Activated CD8-positive, alpha-beta memory T cell treated with anti-CD3 and anti-CD28 coated beads for 4 hours (primary cell): ENCODE measurements around the gene PRPF6.

ENCODE experiments used
- DNase-seq, 2 donors: peaks; one replicate each; pipeline ENCODE4 v3.0.0-alpha.2; 2020; ENCODE audit warnings: low read depth in 2 of 2

PRPF6 gene

DNA sequence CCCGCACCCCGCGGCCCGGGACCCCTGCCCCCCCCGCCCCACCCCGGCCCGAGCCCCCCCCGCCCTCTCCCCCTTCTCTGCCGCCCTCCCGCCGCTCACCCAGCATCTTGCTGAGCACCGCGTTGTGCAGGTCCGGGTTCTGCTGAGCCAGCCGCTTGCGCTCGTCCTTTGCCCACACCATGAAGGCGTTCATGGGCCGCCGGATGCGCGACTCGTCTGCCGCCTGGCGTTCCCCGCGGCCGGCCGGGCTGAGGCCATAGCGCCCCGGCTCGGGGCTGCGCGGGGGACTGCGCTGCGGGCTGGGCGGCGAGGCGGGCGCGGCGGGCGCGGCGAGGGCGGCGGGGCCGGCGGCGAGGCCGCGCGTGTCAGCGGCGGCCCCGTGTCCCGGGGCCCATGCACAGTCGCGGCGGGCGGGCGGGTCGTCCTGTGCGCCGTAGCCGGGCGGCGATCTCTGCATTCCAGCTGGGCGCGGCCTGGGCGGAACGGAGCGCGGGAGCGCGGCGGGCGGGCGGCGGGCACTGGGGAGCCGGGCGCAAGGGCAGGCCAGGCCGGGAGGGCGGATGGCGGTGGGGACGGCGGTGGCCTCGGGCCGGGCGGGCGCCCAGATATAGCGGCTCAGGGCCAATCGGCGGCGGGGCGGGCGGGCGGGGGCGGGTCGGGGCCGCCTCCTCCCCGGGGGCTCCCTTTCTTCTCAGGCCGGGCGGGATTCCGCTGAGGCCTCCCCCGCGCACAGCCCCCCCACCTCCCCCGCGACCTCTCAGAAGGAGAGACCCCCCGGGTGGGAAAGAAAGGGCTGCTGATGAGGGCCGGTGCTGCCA is 68.3 kb downstream of the PRPF6 start, which contains the start of gene SOX18:
TSS of gene SOX18 (minus strand) at position 580 of the 818 bp plus-strand sequence. CDS start at position 457, 123 bp downstream.
- DNase-seq = no peak

DNA sequence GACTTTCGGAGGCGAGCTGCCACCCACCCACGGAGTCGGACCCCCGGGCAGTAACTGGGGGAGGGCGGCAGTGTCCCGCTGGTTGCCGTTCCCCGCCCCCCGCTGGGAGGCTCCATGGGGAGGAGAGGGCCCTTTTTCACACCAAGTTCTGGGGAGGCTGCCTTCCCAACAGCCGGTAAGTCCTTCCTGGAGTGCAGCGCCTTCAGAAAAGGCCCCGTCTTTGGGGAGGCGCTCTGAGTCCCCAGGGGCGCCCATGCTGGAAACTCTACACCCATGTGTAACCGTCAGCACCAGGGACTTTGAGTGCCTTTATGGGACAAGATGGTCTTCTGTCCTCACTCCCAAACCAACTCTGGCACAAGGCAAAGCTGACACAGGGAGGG is 68.9 kb downstream of the PRPF6 start:
- no peak for DNase-seq

DNA sequence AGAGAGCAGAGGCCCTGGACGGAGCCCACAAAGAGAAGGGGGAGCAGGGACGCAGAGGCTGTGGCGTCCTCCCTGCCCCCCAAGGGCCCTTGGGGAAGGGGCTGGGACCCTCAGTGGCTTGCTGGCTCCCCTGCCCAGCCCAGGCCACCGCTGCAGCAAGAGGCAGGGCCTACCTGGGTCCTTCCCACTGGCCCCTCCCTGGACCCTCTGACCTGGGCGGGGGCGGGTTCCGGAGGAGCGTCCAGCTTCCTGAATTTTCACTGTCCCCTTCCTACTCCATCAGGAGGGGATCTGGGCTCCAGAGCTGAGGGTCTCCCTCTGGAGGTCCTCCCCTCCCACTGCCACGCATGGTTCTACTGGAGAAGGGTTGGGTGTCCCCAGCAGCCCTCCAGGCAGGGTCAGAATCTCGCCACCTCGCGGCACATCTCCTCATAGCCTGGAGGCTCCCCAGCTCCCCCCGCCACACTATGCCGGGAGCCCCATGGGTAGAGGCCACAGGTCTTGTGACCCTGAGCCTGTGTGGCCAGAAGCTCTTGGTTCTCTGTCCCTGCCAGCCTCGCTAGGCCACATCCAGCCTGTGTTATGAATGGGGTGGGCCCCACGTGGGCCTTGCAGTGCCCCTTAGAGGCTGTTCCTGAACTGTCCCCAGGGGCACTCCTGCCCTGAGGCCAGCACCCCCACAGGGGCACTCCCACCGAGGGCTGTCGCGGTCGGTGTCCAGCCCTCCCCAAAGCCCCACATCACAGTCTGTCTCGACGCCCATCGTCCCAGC is 69.5 kb downstream of the PRPF6 start:
- DNase-seq = no peak

GRCh38 chr20:64051033-64051452 is 70.1 kb downstream of the PRPF6 start:
- DNase-seq = no peak

DNA sequence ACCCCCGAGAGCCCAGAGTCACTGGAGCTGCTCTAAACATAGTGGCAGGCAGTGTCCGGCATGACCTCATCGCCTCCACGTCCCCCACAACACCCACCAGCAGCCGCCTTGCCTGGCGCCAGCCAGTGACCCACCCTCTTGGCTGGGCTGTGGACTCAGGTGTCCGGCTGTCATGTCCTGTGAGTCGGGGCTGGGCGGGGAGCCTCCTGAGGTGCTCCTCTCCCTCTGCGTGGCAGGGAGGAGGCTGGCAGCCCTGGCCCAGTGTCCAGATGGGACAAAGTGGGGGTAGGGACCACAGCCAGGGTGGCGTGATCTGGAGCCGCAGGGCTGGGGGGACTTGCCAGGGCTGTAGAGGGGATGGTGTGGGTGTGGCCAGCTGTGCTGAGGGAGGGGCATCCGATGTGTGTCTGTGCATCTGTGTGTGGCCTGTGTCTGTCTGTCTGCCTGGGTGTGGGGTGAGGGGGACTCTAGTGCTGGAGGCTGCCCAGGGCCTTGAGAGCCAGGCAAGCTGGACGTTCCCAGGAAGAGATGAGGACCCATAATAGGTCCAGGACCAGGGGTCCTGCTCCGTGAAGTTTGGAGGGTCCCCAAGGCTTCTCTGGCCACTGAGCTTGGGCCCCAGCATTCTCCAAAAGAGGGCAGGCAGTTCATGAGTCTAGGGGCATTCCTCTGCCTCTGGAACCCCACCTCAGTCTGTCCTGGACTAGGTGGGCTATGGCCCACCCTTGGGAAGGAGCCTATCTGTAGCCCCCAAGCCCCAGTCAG is 70.8 kb downstream of the PRPF6 start:
- no peak for DNase-seq

GRCh38 chr20:64052326-64052722 is 71.4 kb downstream of the PRPF6 start:
- no peak for DNase-seq

DNA sequence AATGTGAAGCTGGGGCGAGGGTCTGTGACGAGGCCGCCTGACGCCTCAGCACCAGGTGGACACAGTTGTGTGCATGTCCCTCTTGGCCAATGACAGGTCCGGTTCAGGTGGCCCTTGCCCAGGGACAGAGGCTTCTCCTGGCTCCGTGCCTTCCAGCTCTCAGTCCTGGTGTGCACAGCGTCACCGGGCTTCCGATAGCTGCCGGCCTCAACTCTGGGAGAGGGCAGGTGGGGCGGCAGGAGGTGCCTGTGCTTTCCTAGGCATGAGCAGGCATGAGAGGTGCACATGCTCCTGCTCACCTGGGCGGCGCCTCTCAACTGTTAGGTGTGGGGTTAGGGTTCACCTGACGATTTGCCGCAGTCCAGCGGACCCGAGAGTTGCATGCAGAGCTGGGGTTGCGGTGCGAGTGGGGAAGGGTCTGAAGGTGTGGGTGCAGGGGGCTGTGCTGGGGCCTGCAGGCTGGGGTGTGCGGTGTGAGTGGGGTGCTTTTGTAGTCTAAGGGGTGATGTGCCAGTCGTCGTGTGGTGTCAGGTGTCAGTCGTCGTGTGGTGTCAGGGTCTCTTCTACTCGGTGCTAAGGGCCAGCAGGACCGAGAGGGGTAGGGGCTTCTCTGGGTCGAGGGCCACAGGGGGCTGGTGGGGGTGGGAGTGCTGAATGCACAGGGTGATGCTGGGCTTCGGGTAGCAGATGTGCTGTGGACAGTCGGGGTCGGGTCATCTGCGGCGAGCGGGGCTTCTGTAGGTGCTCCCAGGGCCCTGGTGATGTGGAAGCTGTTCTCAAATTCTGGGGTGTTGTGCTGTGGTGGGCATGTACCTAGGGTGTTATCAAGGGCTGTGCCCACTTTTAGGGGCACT is 72.3 kb downstream of the PRPF6 start:
- no peak for DNase-seq

DNA sequence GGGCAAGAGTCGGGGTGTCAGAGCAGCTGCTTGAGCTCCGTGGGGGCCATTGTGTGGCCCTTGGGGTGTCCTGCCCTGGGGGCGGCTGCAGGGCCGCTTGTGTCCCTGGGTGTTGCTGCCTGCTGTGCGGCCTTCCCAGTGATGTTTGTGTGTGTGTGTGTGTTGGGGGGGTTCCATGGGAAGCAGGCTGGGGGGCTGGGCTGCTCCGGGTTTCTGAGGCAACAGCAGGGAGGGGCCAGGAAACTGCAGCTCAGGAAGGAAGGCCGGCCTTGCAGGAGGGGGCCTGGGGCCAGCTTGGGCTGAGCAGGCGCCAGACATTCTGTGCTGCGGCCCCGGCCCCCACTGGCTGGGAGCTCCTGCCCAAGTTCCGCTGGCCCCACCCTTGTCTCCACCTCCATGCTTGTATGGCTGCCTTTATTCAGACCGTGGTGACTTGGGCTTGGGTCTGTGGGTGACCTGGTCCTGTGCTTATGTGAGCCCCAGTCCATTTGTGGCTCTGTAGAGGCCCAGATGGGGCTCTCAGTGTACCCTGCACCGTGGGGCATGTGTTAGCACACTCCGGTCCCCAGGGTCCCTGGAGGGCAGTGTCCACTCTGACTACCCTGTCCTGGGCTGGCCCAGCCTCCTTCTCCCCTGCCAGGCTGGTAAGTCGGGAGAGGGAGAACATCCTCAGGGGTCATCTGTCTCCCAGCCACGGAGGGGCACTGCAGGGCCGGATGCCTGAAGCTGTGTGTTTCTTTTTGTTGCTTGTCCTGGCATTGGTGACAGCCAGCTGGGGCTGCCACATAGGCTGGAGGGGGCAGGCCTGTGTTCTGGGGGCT is 73.1 kb downstream of the PRPF6 start:
- no peak for DNase-seq

DNA sequence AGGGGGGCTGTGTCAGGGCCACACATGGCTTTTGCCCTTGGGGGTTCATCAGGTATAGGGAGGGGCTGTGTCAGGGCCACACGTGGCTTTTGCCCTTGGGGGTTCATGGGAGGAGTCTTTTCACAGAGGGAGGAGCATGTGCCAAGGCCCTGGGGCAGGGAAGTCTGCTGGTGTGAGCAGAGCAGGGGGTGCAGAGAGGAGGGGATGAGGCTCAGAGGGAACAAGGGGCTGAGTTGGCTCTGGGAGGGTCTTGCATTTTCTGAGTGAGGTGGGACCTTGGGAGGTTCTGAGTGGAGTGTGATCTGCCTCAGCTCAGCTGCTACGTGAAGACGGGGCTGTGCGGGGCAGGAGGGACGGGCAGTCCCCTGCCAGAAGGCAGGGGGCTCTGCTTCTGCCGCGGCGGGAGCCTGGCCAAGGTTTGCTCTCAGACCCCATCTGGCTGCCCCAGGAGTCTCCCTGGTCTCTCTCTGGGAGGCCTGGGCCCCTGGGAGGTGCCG is 74.5 kb downstream of the PRPF6 start:
- no peak for DNase-seq

DNA sequence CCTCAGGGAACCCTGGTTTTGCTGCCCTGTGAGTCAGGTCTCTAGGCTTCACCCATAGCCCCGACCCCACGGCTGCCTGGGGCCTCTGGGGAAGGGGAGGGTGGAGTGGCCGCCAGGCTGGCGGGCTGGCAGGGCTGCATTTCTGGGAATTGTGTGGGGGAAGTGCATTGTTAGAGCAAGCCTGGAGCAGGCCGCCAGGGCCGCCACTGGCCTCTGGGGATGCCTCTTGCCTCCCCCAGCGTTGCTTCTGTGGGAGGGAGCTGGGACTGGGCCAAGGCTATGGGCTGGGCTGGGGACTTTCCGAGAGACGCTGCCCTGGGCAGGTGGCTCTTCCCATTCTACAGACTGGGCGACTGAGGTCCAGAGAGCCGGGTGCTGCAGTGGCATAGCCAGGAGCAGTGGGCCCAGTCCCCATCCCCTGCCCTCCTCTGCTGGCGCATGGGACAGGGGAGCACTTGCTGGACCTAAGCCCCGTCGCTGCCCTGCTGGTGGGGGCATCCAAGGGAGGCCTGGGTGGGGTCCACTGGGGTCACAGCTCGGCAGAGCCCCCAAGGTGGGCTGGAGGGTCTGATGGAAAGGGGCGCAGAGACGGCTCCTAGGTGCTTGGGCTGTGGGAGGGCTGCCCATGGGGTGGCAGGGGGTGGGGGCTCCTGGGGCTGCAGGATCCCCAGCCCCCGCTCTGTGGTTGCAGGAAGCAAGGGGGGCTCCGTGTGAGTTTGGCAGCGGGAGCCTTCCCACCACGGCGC is 75.1 kb downstream of the PRPF6 start:
- DNase-seq = no peak

- no peak for DNase-seq
Observed at GRCh38 chr20:64056639-64056888, 75.6 kb downstream of the PRPF6 start.

- DNase-seq = no peak
Observed at GRCh38 chr20:64056889-64057627, 76.1 kb downstream of the PRPF6 start.

DNA sequence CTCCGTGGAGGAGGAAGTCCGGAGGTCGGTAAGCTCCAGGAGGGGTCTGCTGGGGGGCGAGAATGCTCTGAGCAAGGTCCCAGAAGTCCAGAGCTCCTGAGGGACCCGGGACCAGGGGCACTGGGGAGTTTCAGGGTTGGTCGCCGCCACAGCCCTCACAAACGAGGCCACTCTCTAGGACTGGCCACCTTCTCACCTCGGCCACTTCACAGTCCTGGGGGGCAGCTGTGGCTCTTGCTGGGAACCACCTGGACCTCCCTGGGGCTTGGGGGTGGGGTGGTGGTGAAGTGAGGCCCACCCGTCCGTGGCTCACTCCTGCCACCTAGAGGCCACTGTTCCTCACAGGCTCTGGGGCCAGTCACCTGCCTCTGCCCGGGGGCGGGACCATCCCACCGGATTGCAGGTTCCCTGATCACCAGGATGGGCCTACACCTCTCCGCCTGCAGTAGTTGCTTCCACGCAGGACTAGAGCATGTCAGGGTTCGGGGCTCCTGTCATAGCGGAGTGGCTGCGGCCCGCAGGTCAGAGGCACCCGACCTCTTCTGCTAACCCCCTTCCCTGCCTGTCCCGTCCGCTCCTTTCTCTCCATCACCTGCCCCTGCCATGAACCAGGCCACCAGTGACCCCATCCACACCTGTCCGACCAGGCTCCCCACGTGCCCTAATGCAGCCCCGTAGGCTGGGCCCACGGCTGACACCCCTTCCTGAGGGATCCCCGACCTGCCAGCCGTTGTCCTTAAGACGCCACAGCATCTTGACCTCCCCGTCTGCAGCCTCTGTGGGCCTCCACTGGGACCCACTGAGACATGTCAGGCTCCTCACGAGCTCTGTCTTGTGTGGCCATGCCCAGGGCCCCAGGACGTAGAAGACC is 76.9 kb downstream of the PRPF6 start:
- DNase-seq = peak; percentile 58 to 75

DNA sequence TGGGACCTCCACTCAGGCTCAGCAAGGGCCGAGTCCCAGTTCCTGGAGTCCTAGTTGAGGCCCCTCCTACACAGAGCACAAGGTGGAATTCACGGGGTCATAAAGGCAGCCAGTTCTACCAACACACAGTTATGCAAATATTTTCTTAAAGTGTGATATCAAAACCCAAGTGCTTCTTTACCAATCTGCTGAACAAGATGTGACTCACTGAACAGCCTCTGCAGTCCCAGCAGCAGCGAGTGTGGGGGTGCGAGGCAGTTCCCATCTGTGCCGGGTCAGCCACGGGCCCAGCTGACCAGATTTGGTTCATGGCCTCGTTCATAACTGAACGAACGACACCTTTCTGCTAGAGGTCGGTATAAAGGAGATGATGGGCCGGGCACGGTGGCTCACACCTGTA is 77.6 kb downstream of the PRPF6 start:
- no peak for DNase-seq

DNA sequence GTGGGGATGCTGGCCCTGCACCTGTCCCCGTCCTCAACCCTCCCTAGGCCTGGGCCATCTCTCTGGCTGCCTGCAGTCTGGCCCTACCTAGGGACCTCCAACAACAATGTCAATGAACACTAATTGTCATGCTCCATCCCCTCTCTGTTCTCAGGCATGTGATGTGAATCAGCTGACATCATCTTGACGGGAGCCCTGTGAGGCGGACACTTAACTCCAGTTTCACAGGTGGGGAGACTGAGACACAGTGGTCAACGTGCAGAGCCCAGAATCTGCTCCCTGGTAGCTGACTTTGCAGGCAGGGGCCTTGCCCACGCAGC is 81.3 kb downstream of the PRPF6 start:
- no peak for DNase-seq

GRCh38 chr20:64062596-64063388 is 81.9 kb downstream of the PRPF6 start, which contains the start of gene TCEA2:
TCEA2 (plus strand) TSS chr20:64063198; CDS start chr20:64063313, 115 bp downstream.
- peak; percentile 87 to 88 for DNase-seq

DNA sequence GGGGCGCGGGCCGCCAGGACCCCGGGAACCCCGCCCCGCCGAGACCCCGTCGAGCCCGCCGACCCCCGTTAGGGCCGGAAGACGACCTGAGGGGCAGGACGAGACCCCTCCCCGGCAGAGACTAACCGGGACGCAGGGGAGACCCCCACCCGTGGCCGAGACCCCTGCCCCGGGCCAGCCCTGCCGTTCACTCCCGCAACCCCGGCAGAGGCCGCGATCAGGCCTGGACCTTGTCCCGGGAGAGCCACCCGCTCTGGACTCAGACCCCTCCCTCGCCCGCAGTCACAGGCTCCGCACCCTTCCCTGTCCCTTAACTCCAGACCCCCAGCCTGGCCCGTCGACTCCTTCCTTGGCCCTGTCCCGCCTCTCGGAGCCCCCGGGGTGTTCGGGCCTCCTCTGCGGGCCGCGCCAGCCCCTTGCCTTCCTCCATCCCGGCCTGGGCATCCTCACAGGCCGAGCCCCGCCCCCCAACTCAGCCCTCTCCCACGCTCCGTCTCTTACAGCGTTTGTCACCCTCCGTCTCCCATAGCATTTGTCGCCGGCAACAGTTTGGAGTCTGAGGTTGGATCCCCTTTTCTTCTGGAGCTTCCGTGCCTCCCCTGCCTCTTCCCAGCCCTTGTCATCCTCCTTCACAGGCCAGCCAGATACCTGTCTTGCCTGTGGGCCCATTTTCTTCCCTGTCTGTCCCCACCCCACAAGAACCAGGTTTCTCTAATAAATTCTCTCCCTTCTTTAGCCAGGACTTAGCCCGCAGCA is 82.6 kb downstream of the PRPF6 start:
- no peak for DNase-seq
